HG03103 (cell line): ENCODE results near the gene ART3.

Experiments used
- ATAC-seq: cut with Tn5 transposase; IDR thresholded peaks from one replicate; pipeline ENCODE4 v1.9.1; 2021; ENCODE audit warnings: low read depth; ENCODE audit not compliant: unreplicated experiment

ART3 gene

GRCh38 chr4:76067652-76068286 is 6.7 kb upstream of the ART3 start:
- ATAC-seq = peak; percentile 63

GRCh38 chr4:76072760-76073159 is 1.7 kb upstream of the ART3 start:
- ATAC-seq = no peak

DNA sequence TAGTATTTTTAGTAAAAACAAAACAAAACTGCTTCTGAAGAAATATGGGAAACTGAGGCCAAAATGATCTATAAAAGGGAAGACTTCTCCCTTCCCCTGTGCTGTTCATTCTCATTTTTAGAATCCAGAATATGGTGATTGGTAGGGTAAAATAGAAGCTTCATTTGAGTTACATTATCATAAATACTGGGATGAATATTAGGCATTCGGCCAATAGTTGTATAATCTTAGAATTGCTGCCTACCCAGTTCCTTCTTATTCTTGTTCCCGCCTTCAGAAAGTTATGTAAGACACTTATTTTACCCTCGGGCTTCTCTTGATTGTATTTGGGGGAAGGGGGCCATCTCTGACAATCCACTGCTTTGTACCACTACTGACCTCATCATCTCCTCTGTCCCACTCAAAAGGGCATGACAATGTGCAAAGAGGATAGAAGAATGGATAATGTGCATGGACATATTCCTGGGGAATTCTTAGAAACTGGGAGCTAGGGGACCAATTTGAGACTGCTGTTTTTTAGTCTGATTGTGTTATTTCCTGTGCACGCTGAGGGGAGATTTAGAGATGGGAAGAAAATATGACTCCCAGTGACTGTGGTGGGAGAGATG is 588 bp downstream of the ART3 start:
- ATAC-seq = no peak

DNA sequence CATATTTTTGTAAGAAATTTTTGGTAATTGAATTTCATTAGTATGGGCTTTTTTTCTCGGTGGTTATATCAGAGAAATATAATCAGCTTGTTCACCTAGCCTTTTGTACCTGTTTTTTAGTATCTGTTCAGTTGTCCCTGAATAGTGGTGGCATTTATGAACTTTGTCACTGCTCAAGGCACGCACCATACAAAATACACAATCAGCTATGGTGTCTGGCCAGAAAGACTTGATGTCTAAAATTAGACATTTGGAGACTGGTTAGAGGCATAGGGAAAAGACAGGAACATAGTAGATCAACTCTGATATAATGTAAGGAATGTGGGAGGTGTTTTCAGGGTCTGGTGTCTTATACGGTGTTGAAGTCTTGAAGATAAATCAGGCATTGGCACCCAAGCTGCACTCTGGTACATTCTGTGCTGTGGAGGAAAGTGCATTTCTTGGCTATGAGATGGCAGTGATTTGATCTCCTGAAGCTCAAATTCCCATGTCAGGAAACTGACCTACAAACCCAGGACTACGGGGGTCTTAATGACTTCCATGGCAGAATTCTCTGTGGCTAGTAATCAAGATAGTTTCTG is 3.6 kb downstream of the ART3 start:
- no peak for ATAC-seq

- no peak for ATAC-seq
Measured at GRCh38 chr4:76083386-76083988, 9.0 kb downstream of the ART3 start.

GRCh38 chr4:76084542-76084941 is 10.0 kb downstream of the ART3 start:
- no peak for ATAC-seq

- no peak for ATAC-seq
Measured at GRCh38 chr4:76087007-76087769, 12.7 kb downstream of the ART3 start.

DNA sequence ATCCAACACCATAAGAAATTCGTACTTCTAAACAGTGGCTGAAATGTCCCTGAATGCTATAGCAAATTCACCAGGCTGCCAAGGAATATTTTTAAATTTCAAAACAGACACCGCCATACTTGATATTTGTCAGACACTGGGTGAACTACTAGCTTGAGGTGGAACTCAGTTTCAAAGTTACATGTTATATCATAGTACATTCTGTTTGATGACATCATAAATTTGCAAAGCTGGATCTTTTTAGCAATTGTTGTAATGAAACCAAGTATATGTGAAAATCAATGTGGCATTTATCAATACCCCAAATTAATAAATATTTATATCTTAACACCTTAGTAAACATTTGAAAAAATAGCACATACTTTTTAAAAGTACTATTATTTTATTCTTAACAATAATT is 14.2 kb downstream of the ART3 start:
- ATAC-seq = no peak

GRCh38 chr4:76090241-76090691 is 15.8 kb downstream of the ART3 start:
- ATAC-seq = peak; percentile 76

DNA sequence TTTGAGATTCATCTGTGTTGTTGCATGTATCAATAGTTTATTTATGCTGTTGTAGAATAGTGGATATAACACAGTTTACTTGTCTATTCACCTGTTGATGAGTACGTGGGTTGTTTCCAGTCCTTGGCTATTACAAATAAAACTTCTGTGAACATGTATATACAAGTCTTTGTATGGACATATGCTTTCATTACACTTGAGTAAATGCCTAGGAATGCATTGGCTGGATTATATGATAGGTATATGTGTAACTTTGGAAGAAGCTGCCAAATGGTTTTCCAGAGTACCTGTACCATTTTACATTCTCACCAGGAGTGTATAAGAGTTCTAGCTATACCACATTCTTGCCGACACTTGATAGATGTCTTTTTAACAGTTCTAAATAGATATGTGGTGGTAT is 16.5 kb downstream of the ART3 start:
- no peak for ATAC-seq

GRCh38 chr4:76095568-76095967 is 21.1 kb downstream of the ART3 start:
- ATAC-seq = no peak

DNA sequence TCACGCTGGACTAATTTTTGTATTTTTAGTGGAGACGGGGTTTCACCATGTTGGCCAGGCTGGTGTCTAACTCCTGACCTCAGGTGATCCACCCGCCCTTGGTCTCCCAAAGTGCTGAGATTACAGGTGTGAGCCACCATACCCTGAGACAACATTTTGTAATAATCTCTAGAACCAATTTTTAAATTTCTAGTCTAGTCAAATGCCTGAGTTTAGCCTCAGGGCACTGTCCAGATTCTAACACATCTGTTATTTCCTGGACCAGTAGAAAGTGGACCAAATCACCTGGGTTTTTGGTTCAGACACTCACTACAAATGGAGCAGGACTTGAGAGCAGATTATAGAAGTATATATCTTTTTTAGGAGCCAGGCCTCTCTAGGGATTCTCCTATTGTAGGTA is 21.6 kb downstream of the ART3 start:
- no peak for ATAC-seq

- no peak for ATAC-seq
Measured at GRCh38 chr4:76105652-76106051, 31.1 kb downstream of the ART3 start.

GRCh38 chr4:76106442-76106841 is 31.9 kb downstream of the ART3 start:
- no peak for ATAC-seq

- ATAC-seq = no peak
Measured at GRCh38 chr4:76108467-76109181, 34.1 kb downstream of the ART3 start.

DNA sequence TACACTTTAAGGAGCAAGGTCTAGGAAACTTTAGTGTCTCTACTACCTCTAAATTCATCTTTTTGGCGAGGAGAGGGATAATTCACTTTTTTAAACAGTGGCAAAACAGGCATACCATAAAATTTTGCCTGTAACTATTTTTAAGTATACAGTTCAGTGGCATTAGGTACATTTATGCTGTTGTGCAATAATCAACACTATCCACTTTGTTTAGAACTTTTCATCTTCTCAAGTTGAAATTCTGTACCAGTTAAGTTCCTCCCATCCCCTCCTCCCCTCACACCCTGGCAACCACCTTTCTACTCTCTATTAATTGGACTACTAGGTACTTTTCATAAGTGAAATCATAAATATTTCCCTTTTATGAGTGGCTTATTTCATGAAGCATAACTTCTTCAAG is 42.3 kb downstream of the ART3 start:
- ATAC-seq = no peak

- ATAC-seq = no peak
Measured at GRCh38 chr4:76117536-76117935, 43.0 kb downstream of the ART3 start.

DNA sequence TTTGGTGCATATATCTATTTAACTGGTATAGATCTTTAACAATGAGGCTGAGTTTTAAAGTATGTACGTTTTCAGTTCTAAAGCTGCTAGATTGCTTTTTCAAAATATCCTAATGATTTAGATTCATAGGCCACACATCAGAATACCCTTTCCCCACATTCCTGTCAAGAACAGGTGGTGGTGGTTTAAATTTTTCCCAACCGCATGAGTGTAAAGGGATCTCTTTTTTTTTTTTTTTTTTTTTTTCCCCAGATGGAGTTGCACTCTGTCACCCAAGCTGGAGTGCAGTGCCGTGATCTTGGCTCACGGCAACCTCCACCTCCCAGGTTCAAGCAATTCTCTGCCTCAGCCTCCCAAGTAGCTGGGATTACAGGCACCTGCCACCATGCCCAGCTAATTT is 45.7 kb downstream of the ART3 start:
- ATAC-seq = no peak

DNA sequence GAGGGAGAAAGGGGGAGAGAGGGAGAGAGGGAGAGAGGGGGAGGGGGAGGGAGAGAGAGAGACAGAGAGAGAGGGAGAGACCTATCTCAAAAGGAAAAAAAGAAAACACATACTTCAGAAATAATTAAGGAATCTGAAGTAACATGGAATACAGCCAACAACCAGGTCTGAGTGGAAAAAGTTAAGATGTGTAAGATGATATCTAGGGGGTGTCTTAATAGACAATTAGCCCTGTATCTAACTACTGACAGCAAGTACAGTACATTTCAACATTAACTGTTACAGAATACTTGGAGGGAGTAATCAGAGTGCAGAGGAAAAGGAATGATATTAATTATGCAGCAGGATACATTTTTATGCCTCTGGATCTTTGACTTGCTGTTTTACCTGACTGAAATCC is 51.3 kb downstream of the ART3 start:
- no peak for ATAC-seq

GRCh38 chr4:76127754-76128153 is 53.2 kb downstream of the ART3 start:
- ATAC-seq = no peak
